Testis (tissue), 3 donors: ENCODE results near the gene ZBTB20. TPM values are rescaled to one million over a fixed set of nuclear protein-coding genes. Genes with fewer than 3 reads are reported as not detected.
"Not testable (repeated sequence)": the region's sequence is repeated elsewhere in the genome, so short reads cannot be mapped to it uniquely, and the experiment has no call there.

Source experiments
- DNase-seq: peaks from one replicate; pipeline ENCODE4 v3.0.0-alpha.2; 2019
- H3K27ac ChIP-seq, 2 donors: fragments of 200-600 bp; sonication (generic); one replicate each; pipeline ENCODE4 v1.5.1; 2019
- H3K27me3 ChIP-seq: fragments of 200-600 bp; sonication (generic); one replicate; pipeline ENCODE4 v1.5.1; 2019
- H3K36me3 ChIP-seq: fragments of 200-600 bp; sonication (generic); one replicate; pipeline ENCODE4 v1.5.1; 2017; ENCODE audit warnings: low read depth; ENCODE audit errors: missing control alignments
- H3K4me1 ChIP-seq: fragments of 200-600 bp; sonication (generic); one replicate; pipeline ENCODE4 v1.5.1; 2019
- H3K4me3 ChIP-seq, 2 donors: fragments of 200-600 bp; sonication (generic); one replicate each; pipeline ENCODE4 v1.5.1; 2017 to 2019
- H3K9me3 ChIP-seq: fragments of 200-600 bp; sonication (generic); one replicate; pipeline ENCODE4 v1.5.1; 2017
- POLR2A ChIP-seq: fragments of 450-650 bp; IDR thresholded peaks from one replicate; pipeline ENCODE4 v1.6.1; 2017; ENCODE audit warnings: antibody characterized with exemption, mild to moderate bottlenecking, moderate library complexity
- WGBS, 2 donors: methylation state at CpG; one replicate each; pipeline ENCODE4 v1.1.5; 2018; 5-methylcytosine and 5-hydroxymethylcytosine counted together
- intact Hi-C: fragments of 100-400 bp; cut with DNase I; formaldehyde crosslinking; loops from one replicate; pipeline ENCODE4 v1.15.1; 2023; ENCODE audit warnings: low total_unique reads
- polyA plus RNA-seq: library from polyadenylated mRNA; stranded (reverse); fragments of 350-450 nt; fragmentation: Illumina TruSeq; extraction: RNeasy Lipid Tissue Mini Kit (QIAGEN cat#74804); gene quantifications from one replicate; pipeline ENCODE4 v1.2.3, GENCODE V29; 2014; ENCODE audit warnings: low read depth, low replicate concordance; ENCODE audit not compliant: insufficient read depth
- total RNA-seq, 2 donors: library from RNA; depleted of rRNA; stranded (reverse); fragments of >200 nt; gene quantifications; one replicate each; pipeline ENCODE4 v1.2.3, GENCODE V29; 2016
- TF ChIP-seq, protein P1 (sequence below), 3 experiments: fragments of 450-650 bp in 2 of 3; fragments of 200-600 bp in 1 of 3; sonication (generic) in 1 of 3; IDR thresholded peaks; one replicate each; pipeline ENCODE4 v1.5.1; 2016 to 2019; ENCODE audit warnings: antibody characterized with exemption in 3 of 3, mild to moderate bottlenecking in 2 of 3, moderate library complexity in 1 of 3

The ZBTB20 gene
- total and polyA plus RNA-seq, 3 donors from 2014 or later = 36.8 to 179 (median 126) TPM

DNA sequence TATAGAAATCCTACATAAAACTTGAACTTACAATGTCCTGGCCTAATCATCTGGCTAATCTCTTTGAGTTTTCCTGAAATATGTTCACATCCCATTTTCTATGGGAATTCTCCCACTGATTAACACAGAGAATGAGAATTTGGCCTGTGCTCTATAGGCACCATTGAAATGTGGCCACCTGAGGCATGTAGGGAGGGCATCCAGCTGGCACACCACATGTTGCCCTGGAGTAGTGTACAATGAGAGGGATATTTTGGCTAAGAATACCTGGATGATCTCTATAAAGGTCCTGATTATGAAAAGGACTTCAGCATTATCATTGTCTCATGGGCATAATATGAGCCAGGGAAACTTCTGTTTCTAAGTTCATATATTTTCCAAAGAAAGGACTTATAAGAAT, 324.0 kb downstream of the ZBTB20 start:
- TF ChIP-seq, protein P1, sequence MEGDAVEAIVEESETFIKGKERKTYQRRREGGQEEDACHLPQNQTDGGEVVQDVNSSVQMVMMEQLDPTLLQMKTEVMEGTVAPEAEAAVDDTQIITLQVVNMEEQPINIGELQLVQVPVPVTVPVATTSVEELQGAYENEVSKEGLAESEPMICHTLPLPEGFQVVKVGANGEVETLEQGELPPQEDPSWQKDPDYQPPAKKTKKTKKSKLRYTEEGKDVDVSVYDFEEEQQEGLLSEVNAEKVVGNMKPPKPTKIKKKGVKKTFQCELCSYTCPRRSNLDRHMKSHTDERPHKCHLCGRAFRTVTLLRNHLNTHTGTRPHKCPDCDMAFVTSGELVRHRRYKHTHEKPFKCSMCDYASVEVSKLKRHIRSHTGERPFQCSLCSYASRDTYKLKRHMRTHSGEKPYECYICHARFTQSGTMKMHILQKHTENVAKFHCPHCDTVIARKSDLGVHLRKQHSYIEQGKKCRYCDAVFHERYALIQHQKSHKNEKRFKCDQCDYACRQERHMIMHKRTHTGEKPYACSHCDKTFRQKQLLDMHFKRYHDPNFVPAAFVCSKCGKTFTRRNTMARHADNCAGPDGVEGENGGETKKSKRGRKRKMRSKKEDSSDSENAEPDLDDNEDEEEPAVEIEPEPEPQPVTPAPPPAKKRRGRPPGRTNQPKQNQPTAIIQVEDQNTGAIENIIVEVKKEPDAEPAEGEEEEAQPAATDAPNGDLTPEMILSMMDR (IDR thresholded peaks at IDR 0.05) = no peak
- TF ChIP-seq POLR2A = no peak
- DNase-seq = no peak
- Histone ChIP-seq H3K4me3 (no peak overlapping the region), H3K27me3 (no peaks in the 10 kb centered on the region), H3K4me1 (no peaks in the 10 kb centered on the region), H3K27ac (no peak overlapping the region), H3K36me3 (no peaks in the 10 kb centered on the region), H3K9me3 (no peaks in the 10 kb centered on the region)
- intact Hi-C loops = no loop called here

DNA sequence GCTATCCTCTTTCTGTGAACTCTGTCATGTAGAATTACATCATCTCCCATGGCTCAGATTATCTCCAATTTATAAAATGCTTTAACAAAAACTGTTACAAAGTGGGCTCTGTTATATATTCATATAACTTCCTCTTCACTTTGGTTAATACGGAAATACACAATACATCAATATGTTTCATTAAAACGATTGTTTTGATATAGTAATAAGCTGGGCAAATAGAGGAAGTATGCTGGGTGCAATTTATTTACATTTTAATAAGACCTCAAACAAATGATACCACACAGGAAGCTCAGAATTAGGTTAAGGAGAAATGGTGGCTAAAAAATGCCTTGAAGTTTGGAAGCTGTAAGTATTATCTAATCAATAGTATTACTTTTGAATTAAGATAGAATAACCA, 331.0 kb downstream of the ZBTB20 start:
- Histone ChIP-seq H3K4me3 (no peak overlapping the region), H3K36me3 (no peaks in the 10 kb centered on the region), H3K4me1 (no peaks in the 10 kb centered on the region), H3K9me3 (no peaks in the 10 kb centered on the region), H3K27me3 (no peaks in the 10 kb centered on the region), H3K27ac (no peak overlapping the region)
- WGBS, 2 donors = 74 to 80% methylated on average over 2 of the region's 2 CpGs
- TF ChIP-seq, protein P1 (IDR thresholded peaks at IDR 0.05) = no peak
- TF ChIP-seq POLR2A = no peak
- intact Hi-C loops = no loop called here
- DNase-seq = no peak

DNA sequence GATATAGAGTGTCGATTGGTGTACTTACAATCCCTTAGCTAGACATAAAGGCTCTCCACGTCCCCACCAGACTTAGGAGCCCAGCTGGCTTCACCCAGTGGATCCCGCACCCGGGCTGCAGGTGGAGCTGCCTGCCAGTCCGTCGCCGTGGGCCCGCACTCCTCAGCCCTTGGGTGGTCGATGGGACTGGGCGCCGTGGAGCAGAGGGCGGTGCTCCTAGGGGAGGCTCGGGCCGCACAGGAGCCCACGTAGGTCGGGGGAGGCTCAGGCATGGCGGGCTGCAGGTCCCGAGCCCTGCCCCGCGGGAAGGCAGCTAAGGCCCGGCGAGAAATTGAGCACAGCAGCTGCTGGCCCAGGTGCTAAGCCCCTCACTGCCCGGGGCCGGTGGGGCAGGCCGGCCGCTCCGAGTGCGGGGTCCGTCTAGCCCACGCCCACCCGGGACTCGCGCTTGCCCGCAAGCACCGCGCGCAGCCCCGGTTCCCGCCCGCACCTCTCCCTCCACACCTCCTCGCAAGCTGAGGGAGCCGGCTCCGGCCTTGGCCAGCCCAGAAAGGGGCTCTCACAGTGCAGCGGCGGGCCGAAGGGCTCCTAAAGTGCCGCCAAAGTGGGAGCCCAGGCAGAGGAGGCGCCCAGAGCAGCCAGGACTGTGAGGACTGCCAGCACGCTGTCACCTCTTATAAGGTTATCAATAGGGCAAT, 334.4 kb downstream of the ZBTB20 start:
- 81 to 84% methylated on average over 8 to 38 of the region's 49 CpGs for WGBS, 2 donors
- intact Hi-C loops = not testable (repeated sequence)

DNA sequence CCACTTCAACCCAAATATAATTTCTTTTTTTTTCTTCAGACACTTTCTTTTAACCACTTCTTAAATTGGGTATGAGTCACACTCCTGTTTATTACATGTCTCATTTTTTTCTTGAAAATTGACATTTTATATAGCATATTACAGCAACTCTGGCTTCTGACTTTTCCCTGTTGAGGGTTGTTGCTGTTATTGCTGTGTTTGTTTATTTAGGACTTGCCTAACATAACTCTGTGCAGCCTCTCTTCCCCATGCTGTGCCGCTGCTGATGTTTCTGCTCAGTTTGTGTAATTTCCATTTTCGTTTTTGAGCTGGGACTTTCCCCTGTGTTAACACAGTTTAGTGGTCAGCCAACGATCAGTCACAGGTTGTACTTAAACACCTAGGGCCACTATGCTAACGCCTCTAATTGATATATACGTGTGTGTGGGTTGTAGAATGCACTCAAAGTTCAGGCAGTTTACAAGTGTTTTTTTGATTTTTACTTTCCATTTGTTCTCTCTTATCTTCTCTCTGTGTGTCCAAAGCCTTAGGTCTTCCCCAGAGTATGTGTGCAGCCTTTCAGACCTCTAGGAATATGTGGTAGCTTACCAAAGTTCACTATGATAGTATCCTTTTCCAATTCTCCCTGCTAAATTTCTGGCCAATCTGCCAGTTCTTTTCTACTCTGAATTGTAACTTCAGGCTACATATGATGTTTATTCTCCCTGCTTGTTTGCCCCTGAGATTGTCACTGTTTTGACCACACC, 337.2 kb downstream of the ZBTB20 start:
- Histone ChIP-seq H3K27me3 (no peaks in the 10 kb centered on the region), H3K9me3 (no peaks in the 10 kb centered on the region), H3K36me3 (no peaks in the 10 kb centered on the region), H3K27ac (no peak overlapping the region), H3K4me1 (no peaks in the 10 kb centered on the region), H3K4me3 (no peak overlapping the region)
- intact Hi-C loops = no loop called here
- no peak for DNase-seq
- TF ChIP-seq, protein P1 (IDR thresholded peaks at IDR 0.05) = no peak
- no peak for TF ChIP-seq POLR2A
- 77 to 87% methylated on average over 5 of the region's 5 CpGs for WGBS, 2 donors

More for the DNA sequence above, 334.4 kb downstream of the ZBTB20 start:
- H3K4me3 ChIP-seq = peak overlapping the region; percentile 5 to 36
- not testable (repeated sequence) for H3K36me3 ChIP-seq, H3K27me3 ChIP-seq, H3K9me3 ChIP-seq, H3K27ac ChIP-seq, H3K4me1 ChIP-seq
- DNase-seq = peak; percentile 18

DNA sequence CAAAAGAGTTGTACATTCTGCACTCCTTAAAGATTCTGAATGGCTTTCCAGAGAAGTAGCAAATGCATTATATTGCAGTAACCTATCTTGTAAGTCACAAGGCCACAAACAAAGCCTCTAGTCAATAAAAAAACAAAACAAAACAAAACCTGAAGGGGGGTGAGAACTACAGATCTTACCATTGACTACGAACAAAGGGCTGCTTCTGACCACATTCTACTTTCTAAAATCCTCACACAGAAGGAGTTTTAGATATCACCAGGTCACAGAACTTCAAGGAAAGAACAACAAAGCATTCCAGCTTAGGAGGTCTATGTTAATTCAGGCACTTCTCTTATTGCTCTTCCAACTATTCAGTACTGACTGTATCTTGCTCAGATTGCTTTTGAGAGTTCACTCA, 343.0 kb downstream of the ZBTB20 start:
- DNase-seq = no peak
- WGBS, 2 donors = 50 to 68% methylated on average over 1 of the region's 1 CpG

More for the DNA sequence above, 343.0 kb downstream of the ZBTB20 start:
- Histone ChIP-seq H3K27ac (peak overlapping the region in 1 of 2 donors; percentile 10), H3K36me3 (no peaks in the 10 kb centered on the region), H3K4me3 (no peak overlapping the region), H3K4me1 (no peaks in the 10 kb centered on the region), H3K27me3 (no peaks in the 10 kb centered on the region), H3K9me3 (no peaks in the 10 kb centered on the region)
- no peak for TF ChIP-seq POLR2A
- TF ChIP-seq, protein P1 (IDR thresholded peaks at IDR 0.05) = no peak
- intact Hi-C loops = no loop called here
